ENCODE measurements around the gene PPP1R14C. TPM values are rescaled to one million over a fixed set of nuclear protein-coding genes. Genes with fewer than 3 reads are reported as not detected.

Gene PPP1R14C
- total RNA-seq, 2 donors from 2014 or later: 0.26 to 0.33 TPM

GRCh38 chr6:150189122-150189521, 46.3 kb downstream of the PPP1R14C start:
- Histone ChIP-seq H3K4me3 (no peak overlapping the region), H3K27me3 (no peaks in the 10 kb centered on the region), H3K9me3 (no peaks in the 10 kb centered on the region), H3K27ac (no peak overlapping the region), H3K36me3 (replicated peaks in 1 of 2; ENCODE audit: insufficient read depth in 1 of 2, low read depth in 2 of 2) (no peaks in the 10 kb centered on the region), H3K4me1 (no peaks in the 10 kb centered on the region)
- TF ChIP-seq CTCF (IDR thresholded peaks at IDR 0.05): no peak
- TF ChIP-seq POLR2A (IDR thresholded peaks at IDR 0.05): no peak
- DNase-seq: no peak
- intact Hi-C loops (cut with DNase I): no loop called here
- no peak for ATAC-seq
- WGBS, 2 donors: 59 to 64% methylated on average over 5 of the region's 5 CpGs

GRCh38 chr6:150191809-150192208, 49.0 kb downstream of the PPP1R14C start:
- TF ChIP-seq POLR2A (IDR thresholded peaks at IDR 0.05): no peak
- TF ChIP-seq CTCF (IDR thresholded peaks at IDR 0.05): no peak
- DNase-seq: no peak
- H3K4me3 ChIP-seq: no peak overlapping the region
- ATAC-seq: no peak
- H3K4me1 ChIP-seq: peaks cover 3% of the 10 kb centered on the region
- no peaks in the 10 kb centered on the region for H3K36me3 ChIP-seq (replicated peaks in 1 of 2; ENCODE audit: insufficient read depth in 1 of 2, low read depth in 2 of 2)
- H3K27ac ChIP-seq: no peak overlapping the region
- H3K9me3 ChIP-seq: no peaks in the 10 kb centered on the region
- WGBS, 2 donors: 75 to 77% methylated on average over 3 of the region's 3 CpGs
- intact Hi-C loops (cut with DNase I): no loop called here
- H3K27me3 ChIP-seq: no peaks in the 10 kb centered on the region

GRCh38 chr6:150194195-150194594, 51.4 kb downstream of the PPP1R14C start:
- DNase-seq (no peak), ATAC-seq (no peak)
- 79 to 85% methylated on average over 2 of the region's 2 CpGs for WGBS, 2 donors
- Histone ChIP-seq H3K27me3 (no peaks in the 10 kb centered on the region), H3K4me1 (peaks cover 9% of the 10 kb centered on the region), H3K36me3 (replicated peaks in 1 of 2; ENCODE audit: insufficient read depth in 1 of 2, low read depth in 2 of 2) (no peaks in the 10 kb centered on the region), H3K27ac (no peak overlapping the region), H3K9me3 (no peaks in the 10 kb centered on the region), H3K4me3 (no peak overlapping the region)
- intact Hi-C loops (cut with DNase I): no loop called here
- TF ChIP-seq CTCF (IDR thresholded peaks at IDR 0.05): no peak
- TF ChIP-seq POLR2A (IDR thresholded peaks at IDR 0.05): no peak

- no peaks in the 10 kb centered on the region for H3K36me3 ChIP-seq (replicated peaks in 1 of 2; ENCODE audit: insufficient read depth in 1 of 2, low read depth in 2 of 2)
- peaks cover 9% of the 10 kb centered on the region for H3K4me1 ChIP-seq
- TF ChIP-seq POLR2A (IDR thresholded peaks at IDR 0.05): no peak
- TF ChIP-seq CTCF (IDR thresholded peaks at IDR 0.05): no peak
- no peak overlapping the region for H3K27ac ChIP-seq
- no peaks in the 10 kb centered on the region for H3K27me3 ChIP-seq
- ATAC-seq: no peak
- 73 to 83% methylated on average over 2 of the region's 2 CpGs for WGBS, 2 donors
- no peak for DNase-seq
- H3K4me3 ChIP-seq: no peak overlapping the region
- no peaks in the 10 kb centered on the region for H3K9me3 ChIP-seq
- intact Hi-C loops (cut with DNase I): no loop called here
Measured at GRCh38 chr6:150195996-150196417, 53.2 kb downstream of the PPP1R14C start.

- no peak overlapping the region for H3K4me3 ChIP-seq
- DNase-seq (no peak), ATAC-seq (no peak)
- TF ChIP-seq CTCF (IDR thresholded peaks at IDR 0.05): no peak
- TF ChIP-seq POLR2A (IDR thresholded peaks at IDR 0.05): no peak
- no peaks in the 10 kb centered on the region for H3K27me3 ChIP-seq
- WGBS, 2 donors: 90 to 92% methylated on average over 10 to 15 of the region's 16 CpGs
- H3K36me3 ChIP-seq (replicated peaks in 1 of 2; ENCODE audit: insufficient read depth in 1 of 2, low read depth in 2 of 2): no peaks in the 10 kb centered on the region
- peak overlapping the region in 1 of 4 donors; percentile 20 for H3K27ac ChIP-seq
- peaks cover 14% of the 10 kb centered on the region for H3K4me1 ChIP-seq
- intact Hi-C loops (cut with DNase I): no loop called here
- no peaks in the 10 kb centered on the region for H3K9me3 ChIP-seq
Measured at GRCh38 chr6:150196942-150197745, 54.3 kb downstream of the PPP1R14C start.

Data from body of pancreas (tissue), 4 donors.